CD14-positive monocyte (primary cell): ENCODE data around the gene SAG. TPM values are rescaled to one million over a fixed set of nuclear protein-coding genes. Genes with fewer than 3 reads are reported as not detected.
A peak's percentile ranks its signal among the peaks of the same experiment; 100 is the strongest.

Source experiments
- DNase-seq, 3 donors: peaks; one replicate each; pipeline ENCODE4 v3.0.0-alpha.2; 2011 to 2022
- H2AFZ ChIP-seq: 2 replicates; pipeline ENCODE4 v1.6.0; 2012; ENCODE audit warnings: mild to moderate bottlenecking, low read depth, low read length, inconsistent platforms; ENCODE audit not compliant: insufficient read depth, poor library complexity, severe bottlenecking
- H3K27ac ChIP-seq, 2 donors: 1 replicate in 1 of 2; 2 replicates in 1 of 2; pipeline ENCODE4 v1.5.1; 2012 to 2013; ENCODE audit warnings: low read length in 2 of 2, control low read depth in 1 of 2, inconsistent platforms in 1 of 2, low read depth in 1 of 2, mild to moderate bottlenecking in 1 of 2
- H3K27me3 ChIP-seq, 2 donors: one replicate each; pipeline versions ENCODE4 v1.6.0 to v1.6.1; 2011 to 2013; ENCODE audit warnings: low read length in 2 of 2; ENCODE audit not compliant: control insufficient read depth in 2 of 2, insufficient read depth in 2 of 2
- H3K36me3 ChIP-seq, 2 donors: replicated peaks in 1 of 2; 1 replicate in 1 of 2; 2 replicates in 1 of 2; pipeline versions ENCODE4 v1.5.1 to v1.6.1; 2012 to 2013; ENCODE audit warnings: low read length in 2 of 2, control low read depth in 1 of 2, inconsistent platforms in 1 of 2, mild to moderate bottlenecking in 1 of 2; ENCODE audit not compliant: insufficient read depth in 2 of 2, control insufficient read depth in 1 of 2
- H3K4me1 ChIP-seq, 2 donors: 1 replicate in 1 of 2; 2 replicates in 1 of 2; pipeline versions ENCODE4 v1.5.1 to v1.6.1; 2012 to 2013; ENCODE audit warnings: low read length in 2 of 2, control low read depth in 1 of 2, inconsistent platforms in 1 of 2, mild to moderate bottlenecking in 1 of 2, moderate library complexity in 1 of 2; ENCODE audit not compliant: insufficient read depth in 2 of 2, control insufficient read depth in 1 of 2
- H3K4me2 ChIP-seq: replicated peaks from 2 replicates; pipeline ENCODE3; 2012; ENCODE audit warnings: low read length, moderate library complexity, mild to moderate bottlenecking; ENCODE audit not compliant: poor library complexity, severe bottlenecking; ENCODE audit errors: extremely low read depth
- H3K4me3 ChIP-seq, 3 experiments: fragments of 200-600 bp in 1 of 3; sonication (generic) in 1 of 3; replicated peaks in 1 of 3; 1 replicate in 2 of 3; 2 replicates in 1 of 3; pipeline ENCODE4 v1.5.1; 2011 to 2013; ENCODE audit warnings: low read length in 3 of 3, mild to moderate bottlenecking in 3 of 3, control low read depth in 2 of 3, low read depth in 2 of 3, inconsistent platforms in 1 of 3, moderate library complexity in 1 of 3
- H3K79me2 ChIP-seq: 2 replicates; pipeline ENCODE4 v1.6.0; 2012; ENCODE audit warnings: mild to moderate bottlenecking, control low read depth, inconsistent platforms, low read length, moderate library complexity; ENCODE audit not compliant: insufficient read depth
- H3K9ac ChIP-seq: 2 replicates; pipeline ENCODE4 v1.6.0; 2017; ENCODE audit warnings: low read length, mild to moderate bottlenecking; ENCODE audit not compliant: insufficient read depth, poor library complexity, severe bottlenecking
- H3K9me3 ChIP-seq, 2 donors: replicated peaks in 1 of 2; 1 replicate in 1 of 2; 2 replicates in 1 of 2; pipeline versions ENCODE4 v1.5.1 to v1.6.1; 2012 to 2013; ENCODE audit warnings: low read length in 2 of 2, control low read depth in 1 of 2; ENCODE audit not compliant: control insufficient read depth in 1 of 2, insufficient read depth in 1 of 2
- H4K20me1 ChIP-seq: 2 replicates; pipeline ENCODE4 v1.6.0; 2012; ENCODE audit warnings: mild to moderate bottlenecking, low read length, control low read depth, moderate library complexity; ENCODE audit not compliant: insufficient read depth
- H3K27ac Mint-ChIP-seq, 7 donors: one replicate each; pipeline ENCODE4 v1.8.0; 2020; ENCODE audit warnings: mild to moderate bottlenecking in 7 of 7, mixed read lengths in 7 of 7, moderate library complexity in 6 of 7, inconsistent platforms in 2 of 7
- H3K27me3 Mint-ChIP-seq, 3 donors: one replicate each; pipeline ENCODE4 v1.8.0; 2021 to 2022; ENCODE audit warnings: low read depth in 3 of 3, mild to moderate bottlenecking in 3 of 3, mixed read lengths in 3 of 3, moderate library complexity in 3 of 3, inconsistent platforms in 1 of 3
- H3K36me3 Mint-ChIP-seq, 2 donors: one replicate each; pipeline ENCODE4 v1.8.0; 2020; ENCODE audit warnings: mixed read lengths in 2 of 2, inconsistent platforms in 1 of 2, mild to moderate bottlenecking in 1 of 2
- H3K4me1 Mint-ChIP-seq: one replicate; pipeline ENCODE4 v1.8.0; 2020; ENCODE audit warnings: mild to moderate bottlenecking, mixed read lengths
- H3K4me3 Mint-ChIP-seq, 2 donors: one replicate each; pipeline ENCODE4 v1.8.0; 2020; ENCODE audit warnings: mild to moderate bottlenecking in 2 of 2, mixed read lengths in 2 of 2, moderate library complexity in 1 of 2
- H3K9me3 Mint-ChIP-seq, 7 donors: one replicate each; pipeline ENCODE4 v1.8.0; 2020 to 2022; ENCODE audit warnings: mixed read lengths in 7 of 7, mild to moderate bottlenecking in 6 of 7, moderate library complexity in 6 of 7, inconsistent platforms in 2 of 7
- CTCF ChIP-seq: fragments of 200-600 bp; IDR thresholded peaks from one replicate; pipeline ENCODE4 v1.8.0; 2022; ENCODE audit warnings: antibody characterized with exemption, mild to moderate bottlenecking
- WGBS: methylation state at CpG from one replicate; pipeline ENCODE4 v1.1.5; 2013; ENCODE audit warnings: missing lambda C conversion rate; ENCODE audit not compliant: insufficient coverage; 5-methylcytosine and 5-hydroxymethylcytosine counted together
- intact Hi-C, 2 donors: fragments of 100-400 bp; cut with micrococcal nuclease; formaldehyde crosslinking; loops; one replicate each; pipeline versions ENCODE4 v1.15.0 to v1.15.1; 2023
- polyA plus RNA-seq, 3 donors: library from polyadenylated mRNA; depleted of rRNA in 1 of 3; unstranded in 2 of 3; stranded (reverse) in 1 of 3; fragments of 300-500 nt in 2 of 3; fragments of >200 nt in 1 of 3; fragmentation: Illumina TruSeq in 2 of 3; gene quantifications; 1 replicate in 2 of 3; 2 replicates in 1 of 3; pipeline ENCODE4 v1.2.3, GENCODE V29; 2012 to 2021

SAG gene
- polyA plus RNA-seq, 3 donors = 0.04 to 0.87 TPM; not detected in 1

- Histone ChIP-seq H3K9me3 (no peaks in the 10 kb centered on the region), H3K27me3 (no peaks in the 10 kb centered on the region), H3K79me2 (no peaks in the 10 kb centered on the region), H3K4me1 (no peaks in the 10 kb centered on the region), H3K27ac (no peak overlapping the region), H3K9ac (no peak overlapping the region), H3K4me3 (no peak overlapping the region), H3K36me3 (peaks cover 89 to 100% of the 10 kb centered on the region in 2 donors), H3K4me2 (no peak overlapping the region), H4K20me1 (no peaks in the 10 kb centered on the region), H2AFZ (no peak overlapping the region)
- Mint-ChIP-seq H3K27ac (peak overlapping the region in 1 of 7 donors; percentile 73), H3K36me3 (peaks cover 92 to 97% of the 10 kb centered on the region in 2 donors), H3K9me3 (no peaks in the 10 kb centered on the region), H3K4me1 (peaks cover 2% of the 10 kb centered on the region), H3K4me3 (no peak overlapping the region), H3K27me3 (peaks cover 0 to 2% (median 0%) of the 10 kb centered on the region in 3 donors)
- intact Hi-C loops = no loop called here
- no peak for DNase-seq
- no peak for TF ChIP-seq CTCF
- WGBS = 100% methylated on average over 2 of the region's 4 CpGs
Observed at GRCh38 chr2:233270951-233271350, 36.7 kb upstream of the SAG start.

GRCh38 chr2:233271693-233272092 lies 35.9 kb upstream of the SAG start:
- no peak overlapping the region for H3K4me2 ChIP-seq

More at GRCh38 chr2:233271693-233272092, 35.9 kb upstream of the SAG start:
- Mint-ChIP-seq H3K9me3 (no peaks in the 10 kb centered on the region), H3K36me3 (peaks cover 91 to 97% of the 10 kb centered on the region in 2 donors), H3K27ac (peak overlapping the region in 1 of 7 donors; percentile 2), H3K4me1 (peaks cover 2% of the 10 kb centered on the region), H3K27me3 (no peaks in the 10 kb centered on the region), H3K4me3 (no peak overlapping the region)
- Histone ChIP-seq H3K9ac (no peak overlapping the region), H3K4me3 (no peak overlapping the region), H3K9me3 (no peaks in the 10 kb centered on the region), H3K4me1 (no peaks in the 10 kb centered on the region), H3K36me3 (peaks cover 88 to 100% of the 10 kb centered on the region in 2 donors), H4K20me1 (no peaks in the 10 kb centered on the region), H3K27ac (no peak overlapping the region), H3K79me2 (no peaks in the 10 kb centered on the region), H3K27me3 (no peaks in the 10 kb centered on the region), H2AFZ (no peak overlapping the region)
- no peak for DNase-seq
- TF ChIP-seq CTCF = no peak
- 100% methylated on average over 1 of the region's 2 CpGs for WGBS
- intact Hi-C loops = no loop called here
